ENCODE data around the gene BACH2. TPM values are rescaled to one million over a fixed set of nuclear protein-coding genes. Genes with fewer than 3 reads are reported as not detected.

The BACH2 gene
- polyA plus RNA-seq, 3 donors: 10.4 to 12.9 (median 11.2) TPM

GRCh38 chr6:89952686-89953085, 344.0 kb downstream of the BACH2 start:
- DNase-seq (ENCODE audit: extremely low read depth in 1 of 11, low read depth in 9 of 11, low spot score in 4 of 11): no peak

DNA sequence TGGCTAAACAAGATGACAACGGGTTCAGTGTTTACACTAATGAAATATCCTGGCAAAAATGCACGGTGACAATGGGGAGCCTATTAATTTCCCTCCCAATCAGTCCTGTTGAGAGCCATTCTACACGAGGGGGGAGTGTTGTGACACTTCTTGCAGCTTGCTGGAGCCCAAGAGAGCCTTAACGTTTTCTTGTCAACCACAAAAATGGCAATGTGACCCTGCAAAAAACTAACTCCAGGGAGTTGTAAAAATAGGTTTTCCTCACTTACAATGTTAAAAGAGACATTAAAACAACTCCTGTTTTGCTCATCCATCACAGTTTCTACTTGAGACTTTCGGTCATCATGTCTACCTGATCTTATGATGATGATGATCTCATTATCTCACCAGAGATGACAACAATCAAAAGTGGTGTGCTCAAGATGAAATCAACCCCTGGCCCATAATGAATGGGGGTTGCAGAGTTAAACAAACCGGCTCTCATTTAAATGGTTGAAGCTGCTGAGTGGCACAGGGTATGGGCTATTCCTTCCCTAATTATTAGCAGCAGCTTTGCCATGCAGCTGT, 344.5 kb downstream of the BACH2 start:
- no peak for DNase-seq (ENCODE audit: extremely low read depth in 1 of 11, low read depth in 9 of 11, low spot score in 4 of 11)

DNA sequence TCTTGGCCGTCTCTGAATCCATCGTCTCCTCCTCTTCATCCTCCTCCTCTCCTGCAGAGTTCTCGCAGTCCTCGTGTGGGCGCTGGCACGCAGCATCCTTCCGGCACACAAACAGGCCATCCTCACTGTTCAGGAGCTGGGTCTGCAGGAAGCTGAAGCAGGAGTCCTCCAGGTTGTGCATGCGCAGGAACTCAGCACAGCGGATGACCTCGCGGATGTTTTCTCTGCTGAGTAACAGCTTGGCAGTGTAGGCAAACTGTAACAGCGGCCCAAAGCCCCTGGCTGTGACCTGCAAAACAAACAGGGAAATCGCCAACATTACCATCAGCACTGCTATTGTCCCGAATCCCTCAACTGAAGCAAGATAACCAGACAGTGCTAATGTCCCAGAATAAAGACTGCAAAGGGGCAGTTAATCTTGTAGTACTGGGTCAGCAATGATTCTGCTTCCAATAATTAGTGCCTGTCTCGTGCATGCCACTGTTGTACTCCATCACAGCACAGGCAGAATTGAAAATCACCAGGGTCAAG, 345.0 kb downstream of the BACH2 start:
- DNase-seq (ENCODE audit: extremely low read depth in 1 of 11, low read depth in 9 of 11, low spot score in 4 of 11): no peak

- no peak for DNase-seq (ENCODE audit: extremely low read depth in 1 of 11, low read depth in 9 of 11, low spot score in 4 of 11)
Measured at GRCh38 chr6:89950879-89951391, 345.7 kb downstream of the BACH2 start.

GRCh38 chr6:89950446-89950845, 346.2 kb downstream of the BACH2 start:
- DNase-seq (ENCODE audit: extremely low read depth in 1 of 11, low read depth in 9 of 11, low spot score in 4 of 11): no peak

DNA sequence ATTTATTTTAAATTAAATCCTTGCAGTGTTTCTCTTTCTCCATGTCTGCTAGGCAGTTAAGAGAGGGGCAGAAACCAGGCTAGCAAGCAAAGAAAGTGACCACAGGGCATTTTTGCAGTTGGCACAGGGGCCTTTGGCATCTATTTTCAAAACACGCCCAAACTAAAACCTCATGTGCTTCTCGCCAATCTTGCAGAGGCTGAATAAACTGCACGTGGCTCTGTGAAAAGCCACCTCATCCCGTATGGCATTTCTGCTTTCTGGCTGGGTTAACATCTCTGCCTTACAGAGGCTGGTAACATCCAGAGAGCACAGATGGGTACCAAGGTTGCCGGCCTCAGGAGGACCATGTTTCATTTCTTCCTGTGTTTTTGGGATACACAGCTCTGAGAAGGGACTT, 347.8 kb downstream of the BACH2 start:
- DNase-seq (ENCODE audit: extremely low read depth in 1 of 11, low read depth in 9 of 11, low spot score in 4 of 11): no peak

DNA sequence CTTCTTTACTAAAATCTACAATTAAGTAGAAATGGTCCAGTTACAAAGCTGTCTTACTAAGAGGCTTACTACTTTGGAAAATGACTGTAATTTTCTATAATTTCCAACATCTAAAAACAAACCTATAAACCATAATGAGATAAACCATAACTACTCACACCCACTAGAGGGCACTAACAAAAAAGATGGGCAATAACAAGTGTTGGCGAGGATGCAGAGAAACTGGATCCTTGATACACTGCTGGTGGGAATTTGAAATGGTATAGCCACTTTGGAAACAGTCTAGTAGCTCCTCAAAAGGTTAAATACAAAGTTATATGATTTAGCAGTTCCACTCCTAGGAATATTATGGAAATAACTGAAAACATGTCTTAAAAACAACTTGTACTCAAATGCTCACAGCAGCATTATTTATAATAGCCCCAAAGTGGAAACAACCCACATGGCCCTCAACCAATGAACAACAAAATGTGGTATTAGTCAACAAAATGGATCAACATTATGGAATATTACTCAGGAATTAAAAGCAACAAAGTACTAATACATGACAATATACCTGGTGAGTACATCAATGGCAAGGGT, 351.7 kb downstream of the BACH2 start:
- no peak for DNase-seq (ENCODE audit: extremely low read depth in 1 of 11, low read depth in 9 of 11, low spot score in 4 of 11)

GRCh38 chr6:89944181-89944755, 352.4 kb downstream of the BACH2 start:
- DNase-seq (ENCODE audit: extremely low read depth in 1 of 11, low read depth in 9 of 11, low spot score in 4 of 11): no peak

GRCh38 chr6:89942601-89943000, 354.0 kb downstream of the BACH2 start:
- no peak for DNase-seq (ENCODE audit: extremely low read depth in 1 of 11, low read depth in 9 of 11, low spot score in 4 of 11)

DNA sequence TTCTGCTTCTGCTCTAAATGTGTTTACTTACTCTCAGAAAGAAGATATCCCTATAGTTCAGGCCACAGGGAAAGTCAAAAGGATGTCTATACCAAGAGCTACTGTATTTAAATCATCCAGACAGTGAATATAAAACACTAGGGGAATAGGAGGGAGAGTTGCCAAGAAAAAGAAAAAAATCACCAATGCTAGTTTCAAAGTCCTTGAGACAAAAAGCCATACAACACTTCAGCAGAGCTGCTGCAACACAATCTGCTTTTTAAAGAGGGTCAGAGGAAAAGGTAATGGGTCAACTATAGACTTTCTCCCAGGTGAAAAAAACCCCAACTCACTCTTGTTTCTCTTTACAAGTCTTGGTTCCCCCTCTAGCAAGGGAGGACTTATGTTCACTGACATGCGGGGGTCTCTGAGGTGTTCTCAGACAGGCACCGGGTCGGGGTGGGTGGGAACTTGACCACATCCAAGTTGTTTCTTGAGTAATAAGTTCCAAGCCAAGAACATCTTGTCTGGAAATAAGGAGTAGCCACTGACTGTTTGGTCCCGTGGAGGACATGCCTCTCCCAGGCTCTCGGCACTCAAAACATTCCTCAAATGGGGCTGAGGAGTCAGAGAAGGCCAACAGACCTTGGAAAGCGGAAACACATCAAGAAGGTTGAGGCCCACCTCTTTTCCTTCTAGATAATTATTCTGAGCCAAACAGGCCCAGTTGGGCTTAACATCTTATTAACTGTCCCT, 354.7 kb downstream of the BACH2 start:
- peak in 3 of 11 donors; percentile 17 to 33 (median 29) for DNase-seq (ENCODE audit: extremely low read depth in 1 of 11, low read depth in 9 of 11, low spot score in 4 of 11)

DNA sequence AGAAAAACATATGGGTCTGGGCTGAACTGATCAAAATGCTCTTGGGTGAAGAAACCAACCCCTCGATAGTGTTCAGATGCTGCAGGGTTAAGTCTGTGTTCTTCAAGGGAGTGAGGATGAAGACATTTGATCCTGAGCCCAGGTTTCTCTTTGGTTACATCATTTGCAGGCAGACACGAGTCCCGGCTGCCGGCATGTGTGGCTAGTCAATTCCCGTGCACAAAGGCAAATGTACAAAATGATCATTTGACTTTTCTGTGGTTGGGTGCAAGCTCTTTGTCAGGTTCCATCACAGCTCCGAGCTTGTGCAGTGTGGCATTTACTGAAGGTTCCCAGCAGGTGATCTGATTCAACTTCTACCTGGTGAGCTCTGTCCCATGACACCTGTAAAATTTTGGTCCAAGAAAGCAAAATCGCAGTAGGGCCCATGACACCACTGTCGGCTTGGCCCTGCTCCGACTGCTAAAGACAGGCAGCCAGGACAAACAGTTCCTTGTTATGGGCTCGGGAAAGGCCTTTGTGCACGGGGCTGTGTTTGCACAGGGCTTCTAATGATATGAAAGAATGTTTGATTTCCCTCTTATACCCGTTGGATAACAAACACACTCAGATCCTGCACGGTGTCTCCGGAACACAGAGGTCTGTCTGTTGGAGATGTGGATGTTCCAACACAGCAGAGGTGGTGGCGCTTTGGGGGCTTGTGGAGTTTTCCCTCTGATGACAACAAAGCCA, 355.4 kb downstream of the BACH2 start:
- no peak for DNase-seq (ENCODE audit: extremely low read depth in 1 of 11, low read depth in 9 of 11, low spot score in 4 of 11)

- peak; percentile 54 to 81 (median 72) for DNase-seq (ENCODE audit: extremely low read depth in 1 of 11, low read depth in 9 of 11, low spot score in 4 of 11)
Measured at GRCh38 chr6:89940225-89941027, 356.2 kb downstream of the BACH2 start.

GRCh38 chr6:89939144-89939543, 357.5 kb downstream of the BACH2 start:
- no peak for DNase-seq (ENCODE audit: extremely low read depth in 1 of 11, low read depth in 9 of 11, low spot score in 4 of 11)

GRCh38 chr6:89938014-89938413, 358.6 kb downstream of the BACH2 start:
- DNase-seq (ENCODE audit: extremely low read depth in 1 of 11, low read depth in 9 of 11, low spot score in 4 of 11): no peak

DNA sequence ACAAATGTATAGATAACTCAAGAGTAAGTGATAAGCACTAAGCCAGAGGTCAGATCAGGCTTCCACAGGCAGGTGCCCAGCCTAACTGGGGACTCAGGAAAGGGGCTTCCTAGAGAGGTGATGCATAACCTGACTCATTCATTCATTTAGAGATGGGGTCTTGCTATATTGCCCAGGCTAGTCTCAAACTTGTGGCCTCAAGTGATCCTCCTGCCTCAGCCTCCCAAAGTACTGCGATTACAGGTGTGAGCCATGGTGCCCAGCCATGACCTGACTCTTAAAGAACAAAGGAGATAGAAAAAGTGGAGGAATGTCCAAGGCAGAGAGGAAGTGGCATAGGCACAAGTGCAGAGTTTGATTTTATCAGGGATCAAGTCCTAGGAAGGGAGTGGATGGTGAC, 360.5 kb downstream of the BACH2 start:
- DNase-seq (ENCODE audit: extremely low read depth in 1 of 11, low read depth in 9 of 11, low spot score in 4 of 11): no peak

DNA sequence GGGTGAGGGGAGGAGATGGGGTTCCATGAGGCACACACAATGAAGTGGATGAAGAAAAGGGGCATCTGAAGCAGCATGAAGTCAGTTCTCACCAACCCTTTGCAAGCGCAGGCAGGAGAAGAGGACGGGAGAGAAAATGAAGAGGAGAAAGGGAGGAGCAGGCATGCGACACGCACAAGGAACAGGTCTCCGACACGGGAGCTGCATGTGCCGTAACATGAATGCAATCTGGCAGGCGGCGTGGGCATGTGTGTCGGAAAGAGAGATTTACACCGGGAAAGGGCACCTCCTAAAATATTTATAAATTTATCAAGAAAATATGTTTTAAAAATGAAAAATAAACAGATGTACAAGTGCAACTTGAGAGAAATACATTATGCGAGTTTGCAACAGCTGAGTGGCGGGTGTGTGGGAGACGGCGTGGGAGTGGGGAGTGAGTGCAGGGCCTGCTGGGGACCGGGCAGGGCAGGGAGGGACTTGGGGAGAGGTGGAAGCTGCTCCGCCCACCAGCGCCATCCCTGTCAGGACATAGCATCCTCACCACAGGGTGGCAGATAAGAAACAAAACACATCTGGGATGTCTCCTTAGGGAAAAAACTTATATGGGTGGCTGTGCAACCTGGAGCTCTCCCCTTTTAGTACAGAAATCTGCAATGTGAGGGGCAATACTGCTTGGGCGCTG, 361.8 kb downstream of the BACH2 start:
- no peak for DNase-seq (ENCODE audit: extremely low read depth in 1 of 11, low read depth in 9 of 11, low spot score in 4 of 11)

GRCh38 chr6:89932245-89932802, 364.3 kb downstream of the BACH2 start:
- DNase-seq (ENCODE audit: extremely low read depth in 1 of 11, low read depth in 9 of 11, low spot score in 4 of 11): no peak

GRCh38 chr6:89930789-89931188, 365.9 kb downstream of the BACH2 start:
- DNase-seq (ENCODE audit: extremely low read depth in 1 of 11, low read depth in 9 of 11, low spot score in 4 of 11): no peak
